Cerebellar cortex (tissue), 1 donor: ENCODE data around the gene HS3ST4.

Source experiments
- DNase-seq: peaks from one replicate; pipeline ENCODE4 v3.0.0-alpha.2; 2015; ENCODE audit warnings: low spot score

HS3ST4 gene

GRCh38 chr16:26108836-26109505, 417.2 kb downstream of the HS3ST4 start:
- DNase-seq, result no peak

- DNase-seq, result no peak
Observed at GRCh38 chr16:26111900-26112299, 420.1 kb downstream of the HS3ST4 start.

GRCh38 chr16:26118575-26118974, 426.8 kb downstream of the HS3ST4 start:
- no peak for DNase-seq

- DNase-seq, result no peak
Observed at GRCh38 chr16:26120729-26121128, 429.0 kb downstream of the HS3ST4 start.

- DNase-seq, result no peak
Observed at GRCh38 chr16:26128296-26128695, 436.5 kb downstream of the HS3ST4 start.

- DNase-seq, result peak; percentile 2
Observed at GRCh38 chr16:26129997-26130396, 438.2 kb downstream of the HS3ST4 start.

- no peak for DNase-seq
Observed at GRCh38 chr16:26133416-26134093, 441.8 kb downstream of the HS3ST4 start.

- no peak for DNase-seq
Observed at GRCh38 chr16:26134588-26134987, 442.8 kb downstream of the HS3ST4 start.

GRCh38 chr16:26137956-26138355, 446.2 kb downstream of the HS3ST4 start:
- DNase-seq, result no peak

- DNase-seq, result no peak
Observed at GRCh38 chr16:26139091-26139490, 447.3 kb downstream of the HS3ST4 start.

- DNase-seq, result no peak
Observed at GRCh38 chr16:26139884-26140283, 448.1 kb downstream of the HS3ST4 start.

GRCh38 chr16:26149364-26150190, 457.8 kb downstream of the HS3ST4 start:
- DNase-seq, result no peak

GRCh38 chr16:26155221-26155620, 463.5 kb downstream of the HS3ST4 start:
- DNase-seq, result no peak

- DNase-seq, result no peak
Observed at GRCh38 chr16:26157319-26157718, 465.6 kb downstream of the HS3ST4 start.

GRCh38 chr16:26158142-26158759, 466.5 kb downstream of the HS3ST4 start:
- no peak for DNase-seq

- DNase-seq, result no peak
Observed at GRCh38 chr16:26161461-26162180, 469.9 kb downstream of the HS3ST4 start.

GRCh38 chr16:26169473-26169872, 477.7 kb downstream of the HS3ST4 start:
- no peak for DNase-seq

GRCh38 chr16:26175944-26176343, 484.2 kb downstream of the HS3ST4 start:
- no peak for DNase-seq

- no peak for DNase-seq
Observed at GRCh38 chr16:26177438-26177837, 485.7 kb downstream of the HS3ST4 start.

GRCh38 chr16:26178298-26178697, 486.5 kb downstream of the HS3ST4 start:
- no peak for DNase-seq

GRCh38 chr16:26186091-26186615, 494.4 kb downstream of the HS3ST4 start:
- DNase-seq, result peak; percentile 58
